ENCODE measurements around the gene RNF151. TPM values are rescaled to one million over a fixed set of nuclear protein-coding genes. Genes with fewer than 3 reads are reported as not detected.

RNF151 gene
- total and polyA plus RNA-seq, 2 of the 13 experiments (the other 11 are each of a cell fraction or from before 2014, with no cell fraction given), result not detected

GRCh38 chr16:1983544-1984346 is 17.1 kb downstream of the RNF151 start, which contains the start of gene GFER (continued):
- 0 out of 2 replicates have a peak, but pooled peaks have one; percentile 1 for TF ChIP-seq GTF3A (CRISPR knock-in tag; conservative IDR thresholded peaks at IDR 0.05)
- no peak for TF ChIP-seq ZNF432 (CRISPR knock-in tag; IDR thresholded peaks at IDR 0.05; ENCODE audit: borderline replicate concordance)
- TF ChIP-seq IKZF5 (CRISPR knock-in tag; IDR thresholded peaks at IDR 0.05), result peak; percentile 44; the same call in 1 of the 2 replicates
- TF ChIP-seq MAF1 (CRISPR knock-in tag; IDR thresholded peaks at IDR 0.05; ENCODE audit: borderline replicate concordance), result no peak
- no peak; the same call in 1 of the 2 replicates for TF ChIP-seq ZSCAN31 (CRISPR knock-in tag; IDR thresholded peaks at IDR 0.05; ENCODE audit: low read depth)
- TF ChIP-seq KDM4B (CRISPR knock-in tag; IDR thresholded peaks at IDR 0.05), result no peak
- no peak for TF ChIP-seq PCBP1 (IDR thresholded peaks at IDR 0.05; ENCODE audit: borderline replicate concordance, low read depth, low read length)
- TF ChIP-seq ZNF674 (CRISPR knock-in tag; IDR thresholded peaks at IDR 0.05; ENCODE audit: low read depth), result no peak
- no peak; the same call in 1 of the 2 replicates for TF ChIP-seq AKAP8 (CRISPR knock-in tag; IDR thresholded peaks at IDR 0.05)
- no peak for TF ChIP-seq ZNF713 (CRISPR knock-in tag; IDR thresholded peaks at IDR 0.05)
- TF ChIP-seq ATM (IDR thresholded peaks at IDR 0.05; ENCODE audit: borderline replicate concordance), result no peak
- TF ChIP-seq SP5 (CRISPR knock-in tag; IDR thresholded peaks at IDR 0.05; ENCODE audit: borderline replicate concordance, low read depth), result no peak; the same call in 1 of the 2 replicates
- peak; percentile 82; the same call in 1 of the 2 replicates for TF ChIP-seq ZNF580 (CRISPR knock-in tag; IDR thresholded peaks at IDR 0.05; ENCODE audit: borderline replicate concordance, low read depth)
- TF ChIP-seq RBM39 (IDR thresholded peaks at IDR 0.05; ENCODE audit: low read depth, low read length, poor library complexity, severe bottlenecking), result no peak
- TF ChIP-seq ZNF362 (CRISPR knock-in tag; IDR thresholded peaks at IDR 0.05; ENCODE audit: borderline replicate concordance), result no peak; the same call in 1 of the 2 replicates
- no peak for TF ChIP-seq ZNF781 (CRISPR knock-in tag; IDR thresholded peaks at IDR 0.05; ENCODE audit: borderline replicate concordance, not compliant biosample characterization)
- TF ChIP-seq PHF20 (CRISPR knock-in tag; IDR thresholded peaks at IDR 0.05), result peak; percentile 77
- peak; percentile 79 for TF ChIP-seq ZHX2 (IDR thresholded peaks at IDR 0.05; ENCODE audit: low read depth)
- no peak for TF ChIP-seq ZHX2 (CRISPR knock-in tag; IDR thresholded peaks at IDR 0.05; ENCODE audit: borderline replicate concordance)
- peak; percentile 79; the same call in 1 of the 2 replicates for TF ChIP-seq ZNF614 (CRISPR knock-in tag; IDR thresholded peaks at IDR 0.05; ENCODE audit: borderline replicate concordance)
- no peak for TF ChIP-seq RFX5 (IDR thresholded peaks at IDR 0.05; ENCODE audit: low read depth, low read length)

All from HepG2 (cell line).